Measurements from ENCODE around the gene ACTR8.
A peak's percentile ranks its signal among the peaks of the same experiment; 100 is the strongest.
"Not testable (repeated sequence)": the region's sequence is repeated elsewhere in the genome, so short reads cannot be mapped to it uniquely, and the experiment has no call there.

ACTR8 gene

GRCh38 chr3:53881691-53882593 lies at the start of gene ACTR8:
TSS of gene ACTR8 (minus strand) at chr3:53882152. CDS start at chr3:53882101, 51 bp downstream.
- peak; percentile 74 to 84 (median 75) for DNase-seq (ENCODE audit: low read depth in 3 of 3)

GRCh38 chr3:53927208-53927872 lies 45.4 kb upstream of the ACTR8 start:
- DNase-seq (ENCODE audit: low read depth in 3 of 3): not testable (repeated sequence)

- DNase-seq (ENCODE audit: low read depth in 3 of 3): no peak
These were observed 39.3 kb upstream of the ACTR8 start for GRCh38 chr3:53921296-53921695.

- DNase-seq (ENCODE audit: low read depth in 3 of 3): no peak
These were observed 37.8 kb upstream of the ACTR8 start for GRCh38 chr3:53919741-53920140.

- DNase-seq (ENCODE audit: low read depth in 3 of 3): no peak
These were observed 31.4 kb upstream of the ACTR8 start for GRCh38 chr3:53913401-53913800.

GRCh38 chr3:53902711-53903110 lies 20.8 kb upstream of the ACTR8 start:
- no peak for DNase-seq (ENCODE audit: low read depth in 3 of 3)

GRCh38 chr3:53902067-53902466 lies 20.1 kb upstream of the ACTR8 start:
- no peak for DNase-seq (ENCODE audit: low read depth in 3 of 3)

GRCh38 chr3:53900666-53901331 lies 18.8 kb upstream of the ACTR8 start:
- no peak for DNase-seq (ENCODE audit: low read depth in 3 of 3)

- DNase-seq (ENCODE audit: low read depth in 3 of 3): no peak
These were observed 17.8 kb upstream of the ACTR8 start for GRCh38 chr3:53899750-53900149.

- no peak for DNase-seq (ENCODE audit: low read depth in 3 of 3)
These were observed 10.3 kb upstream of the ACTR8 start for GRCh38 chr3:53892286-53892637.

- peak; percentile 80 to 94 (median 94) for DNase-seq (ENCODE audit: low read depth in 3 of 3)
These were observed 9.7 kb upstream of the ACTR8 start, which contains the start of gene SELENOK for GRCh38 chr3:53891497-53892285. TSS of gene SELENOK (minus strand) at chr3:53891859.

GRCh38 chr3:53890726-53891475 lies 8.9 kb upstream of the ACTR8 start:
- peak in 2 of 3 experiments; percentile 9 to 31 for DNase-seq (ENCODE audit: low read depth in 3 of 3)

GRCh38 chr3:53888232-53888631 lies 6.3 kb upstream of the ACTR8 start:
- DNase-seq (ENCODE audit: low read depth in 3 of 3): no peak

GRCh38 chr3:53887446-53887845 lies 5.5 kb upstream of the ACTR8 start:
- DNase-seq (ENCODE audit: low read depth in 3 of 3): no peak

- DNase-seq (ENCODE audit: low read depth in 3 of 3): no peak
These were observed 3.3 kb upstream of the ACTR8 start for GRCh38 chr3:53885239-53885638.

- no peak for DNase-seq (ENCODE audit: low read depth in 3 of 3)
These were observed 2.7 kb upstream of the ACTR8 start for GRCh38 chr3:53884623-53885022.

- no peak for DNase-seq (ENCODE audit: low read depth in 3 of 3)
These were observed 1.1 kb upstream of the ACTR8 start for GRCh38 chr3:53883008-53883407.

GRCh38 chr3:53880396-53881345 lies 1.3 kb downstream of the ACTR8 start:
- no peak for DNase-seq (ENCODE audit: low read depth in 3 of 3)

GRCh38 chr3:53865732-53866499 lies 16.0 kb downstream of the ACTR8 start:
- DNase-seq (ENCODE audit: low read depth in 3 of 3): no peak
